Parathyroid adenoma (tissue), 2 donors: ENCODE measurements around the gene AUH.

ENCODE experiments used
- H2AFZ ChIP-seq: fragments of 300-600 bp; sonication (generic); one replicate; pipeline ENCODE4 v1.7.0; 2017; ENCODE audit warnings: antibody characterized with exemption, mild to moderate bottlenecking
- H3K27ac ChIP-seq: fragments of 300-600 bp; sonication (generic); one replicate; pipeline ENCODE4 v1.7.0; 2017
- H3K27me3 ChIP-seq: fragments of 300-600 bp; sonication (generic); one replicate; pipeline ENCODE4 v1.7.0; 2017; ENCODE audit warnings: low read length; ENCODE audit not compliant: control insufficient read depth, insufficient read depth
- H3K36me3 ChIP-seq: fragments of 300-600 bp; sonication (generic); one replicate; pipeline ENCODE4 v1.7.0; 2017; ENCODE audit warnings: low read length; ENCODE audit not compliant: control insufficient read depth, insufficient read depth
- H3K4me1 ChIP-seq: fragments of 300-600 bp; sonication (generic); one replicate; pipeline ENCODE4 v1.7.0; 2017; ENCODE audit warnings: control low read depth
- H3K4me2 ChIP-seq: fragments of 300-600 bp; sonication (generic); one replicate; pipeline ENCODE4 v1.7.0; 2017; ENCODE audit warnings: low read length
- H3K4me3 ChIP-seq: fragments of 300-600 bp; sonication (generic); one replicate; pipeline ENCODE4 v1.7.0; 2017; ENCODE audit warnings: low read depth, low read length
- H3K79me2 ChIP-seq: fragments of 300-600 bp; sonication (generic); one replicate; pipeline ENCODE4 v1.7.0; 2017; ENCODE audit warnings: control low read depth
- H3K9ac ChIP-seq: fragments of 300-600 bp; sonication (generic); one replicate; pipeline ENCODE4 v1.7.0; 2017; ENCODE audit warnings: mild to moderate bottlenecking
- H3K9me3 ChIP-seq: fragments of 300-600 bp; sonication (generic); one replicate; pipeline ENCODE4 v1.7.0; 2017; ENCODE audit warnings: low read length; ENCODE audit not compliant: control insufficient read depth
- CTCF ChIP-seq: fragments of 300-600 bp; sonication (generic); IDR thresholded peaks from one replicate; pipeline ENCODE4 v1.7.0; 2017; ENCODE audit warnings: antibody characterized with exemption, mild to moderate bottlenecking
- donor health status: primary hyperparathyroidism.

AUH gene

GRCh38 chr9:91243029-91243428 is 118.7 kb downstream of the AUH start:
- Histone ChIP-seq H3K9me3 (no peaks in the 10 kb centered on the region), H3K79me2 (no peaks in the 10 kb centered on the region), H3K36me3 (no peaks in the 10 kb centered on the region), H3K4me3 (no peak overlapping the region), H3K27ac (no peak overlapping the region), H3K4me1 (peaks cover 5% of the 10 kb centered on the region), H3K27me3 (no peaks in the 10 kb centered on the region), H2AFZ (no peak overlapping the region), H3K4me2 (no peak overlapping the region), H3K9ac (no peak overlapping the region)
- TF ChIP-seq CTCF = no peak

- Histone ChIP-seq H3K4me1 (peaks cover 5% of the 10 kb centered on the region), H3K9ac (no peak overlapping the region), H3K36me3 (no peaks in the 10 kb centered on the region), H3K4me3 (no peak overlapping the region), H3K27me3 (no peaks in the 10 kb centered on the region), H3K27ac (no peak overlapping the region), H2AFZ (no peak overlapping the region), H3K4me2 (no peak overlapping the region), H3K79me2 (no peaks in the 10 kb centered on the region), H3K9me3 (no peaks in the 10 kb centered on the region)
- no peak for TF ChIP-seq CTCF
Observed at GRCh38 chr9:91241909-91242308, 119.8 kb downstream of the AUH start.

GRCh38 chr9:91240596-91241165 is 121.0 kb downstream of the AUH start:
- no peak for TF ChIP-seq CTCF
- no peaks in the 10 kb centered on the region for H3K36me3 ChIP-seq
- no peak overlapping the region for H3K27ac ChIP-seq
- no peaks in the 10 kb centered on the region for H3K9me3 ChIP-seq
- H3K27me3 ChIP-seq = no peaks in the 10 kb centered on the region
- peaks cover 5% of the 10 kb centered on the region for H3K4me1 ChIP-seq
- no peaks in the 10 kb centered on the region for H3K79me2 ChIP-seq
- H3K9ac ChIP-seq = no peak overlapping the region
- no peak overlapping the region for H3K4me2 ChIP-seq
- no peak overlapping the region for H2AFZ ChIP-seq
- H3K4me3 ChIP-seq = no peak overlapping the region

- Histone ChIP-seq H3K79me2 (no peaks in the 10 kb centered on the region), H3K4me1 (peaks cover 5% of the 10 kb centered on the region), H2AFZ (no peak overlapping the region), H3K36me3 (no peaks in the 10 kb centered on the region), H3K9ac (no peak overlapping the region), H3K9me3 (no peaks in the 10 kb centered on the region), H3K27ac (no peak overlapping the region), H3K4me3 (no peak overlapping the region), H3K4me2 (no peak overlapping the region), H3K27me3 (no peaks in the 10 kb centered on the region)
- TF ChIP-seq CTCF = no peak
Observed at GRCh38 chr9:91239367-91240111, 122.2 kb downstream of the AUH start.

GRCh38 chr9:91234523-91234922 is 127.2 kb downstream of the AUH start:
- Histone ChIP-seq H3K4me2 (no peak overlapping the region), H2AFZ (no peak overlapping the region), H3K27me3 (no peaks in the 10 kb centered on the region), H3K9me3 (no peaks in the 10 kb centered on the region), H3K79me2 (no peaks in the 10 kb centered on the region), H3K4me1 (no peaks in the 10 kb centered on the region), H3K27ac (no peak overlapping the region), H3K9ac (no peak overlapping the region), H3K36me3 (no peaks in the 10 kb centered on the region), H3K4me3 (no peak overlapping the region)
- no peak for TF ChIP-seq CTCF
